Caco-2 (cell line): Measurements from ENCODE around the gene MAD1L1. TPM values are rescaled to one million over a fixed set of nuclear protein-coding genes. Genes with fewer than 3 reads are reported as not detected.

ENCODE experiments used
- BruUV-seq: library from RNA; stranded (reverse); fragments of 400-500 nt; replicated peaks from 2 replicates; lab custom pipeline; 2021; lab: Mats Ljungman, UMichigan
- CTCF ChIA-PET: fragments of 300-600 bp; sonication (Branson Sonifier 250); formaldehyde crosslinking; loops from one replicate; lab custom pipeline; 2022; ENCODE audit warnings: antibody characterized with exemption; lab: Charles Lee
- POLR2A ChIA-PET: fragments of 300-600 bp; sonication (Branson Sonifier 250); formaldehyde crosslinking; loops from one replicate; lab custom pipeline; 2022; ENCODE audit warnings: antibody characterized with exemption; lab: Charles Lee
- DNase-seq, 2 experiments: peaks; one replicate each; pipeline versions ENCODE4 v3.0.0 to v3.0.0-alpha.2; 2020 to 2022
- H3K27me3 ChIP-seq: replicated peaks from 2 replicates; pipeline ENCODE4 v1.6.0; 2011; ENCODE audit warnings: low read length; ENCODE audit not compliant: control insufficient read depth, insufficient read depth
- H3K36me3 ChIP-seq: 2 replicates; pipeline ENCODE4 v1.5.1; 2011; ENCODE audit warnings: low read length; ENCODE audit not compliant: control insufficient read depth, insufficient read depth
- H3K4me1 ChIP-seq: fragments of 250-450 bp; sonication (Bioruptor Pico); 2 replicates; pipeline ENCODE4 v1.5.1; 2020; ENCODE audit warnings: mild to moderate bottlenecking
- H3K4me3 ChIP-seq: 2 replicates; pipeline ENCODE4 v1.5.1; 2011; ENCODE audit warnings: low read depth, mild to moderate bottlenecking, control low read depth, low read length
- H3K9me3 ChIP-seq: fragments of 250-450 bp; sonication (Bioruptor Pico); 2 replicates; pipeline ENCODE4 v1.5.1; 2020; ENCODE audit warnings: mild to moderate bottlenecking, moderate library complexity
- H3K27ac Mint-ChIP-seq: one replicate; pipeline ENCODE4 v1.8.0; 2022; ENCODE audit warnings: mixed read lengths; ENCODE audit not compliant: unreplicated experiment
- H3K27me3 Mint-ChIP-seq: one replicate; pipeline ENCODE4 v1.8.0; 2022; ENCODE audit warnings: mixed read lengths; ENCODE audit not compliant: insufficient read depth, unreplicated experiment
- H3K36me3 Mint-ChIP-seq: one replicate; pipeline ENCODE4 v1.8.0; 2022; ENCODE audit warnings: mild to moderate bottlenecking, mixed read lengths; ENCODE audit not compliant: insufficient read depth, unreplicated experiment
- H3K4me1 Mint-ChIP-seq: one replicate; pipeline ENCODE4 v1.8.0; 2022; ENCODE audit warnings: low read depth, mixed read lengths; ENCODE audit not compliant: unreplicated experiment
- H3K4me3 Mint-ChIP-seq: one replicate; pipeline ENCODE4 v1.8.0; 2022; ENCODE audit warnings: mild to moderate bottlenecking, moderate library complexity, mixed read lengths; ENCODE audit not compliant: unreplicated experiment
- H3K9me3 Mint-ChIP-seq: one replicate; pipeline ENCODE4 v1.8.0; 2022; ENCODE audit warnings: mixed read lengths; ENCODE audit not compliant: unreplicated experiment
- intact Hi-C: fragments of 100-400 bp; cut with micrococcal nuclease; formaldehyde crosslinking; loops from one replicate; pipeline ENCODE4 v1.10.0; 2022; ENCODE audit not compliant: unreplicated experiment
- total RNA-seq: library from RNA; stranded (reverse); gene quantifications from 2 replicates; pipeline ENCODE4 v1.2.3, GENCODE V29; 2022
- TF ChIP-seq, protein P1 (sequence below), 2 experiments: fragments of 200-600 bp in 1 of 2; IDR thresholded peaks; 1 replicate in 1 of 2; 2 replicates in 1 of 2; pipeline versions ENCODE4 v1.5.1 to v1.8.0; 2011 to 2022; ENCODE audit warnings: antibody characterized with exemption in 1 of 2, control low read depth in 1 of 2, inconsistent platforms in 1 of 2, low read depth in 1 of 2, low read length in 1 of 2, mild to moderate bottlenecking in 1 of 2, moderate library complexity in 1 of 2; ENCODE audit not compliant: insufficient read depth in 1 of 2, severe bottlenecking in 1 of 2, unreplicated experiment in 1 of 2

Gene MAD1L1
- total RNA-seq, 1 experiment from 2014 or later = 58.6 TPM

DNA sequence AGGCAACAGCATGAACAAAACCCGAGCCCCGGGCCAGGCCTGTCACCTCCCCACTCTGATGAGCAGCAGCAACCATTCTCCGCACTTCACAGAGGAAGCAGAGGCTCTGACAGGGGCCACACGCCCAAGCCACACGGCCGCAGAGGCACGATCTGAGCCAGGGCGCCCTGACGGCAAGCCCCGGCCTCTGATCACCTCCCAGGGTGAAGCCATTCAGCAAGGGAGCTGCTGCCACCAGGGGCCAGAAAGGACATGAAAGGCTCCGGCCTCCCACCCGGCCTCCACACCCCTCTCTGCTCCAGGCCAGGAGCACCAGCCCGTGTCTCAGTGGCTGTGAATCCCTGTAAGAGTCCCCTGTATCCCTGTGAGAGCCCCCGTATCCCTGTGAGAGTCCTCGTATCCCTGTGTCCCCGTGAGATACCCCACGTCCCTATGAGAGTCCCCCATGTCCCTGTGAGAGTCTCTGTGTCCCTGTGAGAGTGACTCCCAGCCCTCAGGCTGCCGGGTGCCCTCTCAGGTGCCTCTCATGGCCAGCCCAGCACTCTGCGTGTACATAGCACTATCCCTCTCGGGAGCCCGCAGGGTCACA, 187.8 kb downstream of the MAD1L1 start:
- CTCF ChIA-PET = no interaction called here
- H3K4me3 ChIP-seq = no peak overlapping the region
- H3K27me3 ChIP-seq = no peaks in the 10 kb centered on the region
- peaks cover 1% of the 10 kb centered on the region; the same call in 1 of the 2 replicates for H3K36me3 ChIP-seq
- no peaks in the 10 kb centered on the region for H3K27me3 Mint-ChIP-seq
- H3K9me3 ChIP-seq = no peaks in the 10 kb centered on the region
- intact Hi-C loops = no loop called here
- H3K4me3 Mint-ChIP-seq = no peak overlapping the region
- no peaks in the 10 kb centered on the region for H3K4me1 ChIP-seq
- H3K9me3 Mint-ChIP-seq = no peaks in the 10 kb centered on the region
- no peak overlapping the region for H3K27ac Mint-ChIP-seq
- peak in 1 of 2 experiments; percentile 21 for DNase-seq
- peaks cover 44% of the 10 kb centered on the region for H3K36me3 Mint-ChIP-seq
- peaks cover 14% of the 10 kb centered on the region for H3K4me1 Mint-ChIP-seq
- BruUV-seq = no TSS peak
- POLR2A ChIA-PET = no interaction called here
- TF ChIP-seq, protein P1, sequence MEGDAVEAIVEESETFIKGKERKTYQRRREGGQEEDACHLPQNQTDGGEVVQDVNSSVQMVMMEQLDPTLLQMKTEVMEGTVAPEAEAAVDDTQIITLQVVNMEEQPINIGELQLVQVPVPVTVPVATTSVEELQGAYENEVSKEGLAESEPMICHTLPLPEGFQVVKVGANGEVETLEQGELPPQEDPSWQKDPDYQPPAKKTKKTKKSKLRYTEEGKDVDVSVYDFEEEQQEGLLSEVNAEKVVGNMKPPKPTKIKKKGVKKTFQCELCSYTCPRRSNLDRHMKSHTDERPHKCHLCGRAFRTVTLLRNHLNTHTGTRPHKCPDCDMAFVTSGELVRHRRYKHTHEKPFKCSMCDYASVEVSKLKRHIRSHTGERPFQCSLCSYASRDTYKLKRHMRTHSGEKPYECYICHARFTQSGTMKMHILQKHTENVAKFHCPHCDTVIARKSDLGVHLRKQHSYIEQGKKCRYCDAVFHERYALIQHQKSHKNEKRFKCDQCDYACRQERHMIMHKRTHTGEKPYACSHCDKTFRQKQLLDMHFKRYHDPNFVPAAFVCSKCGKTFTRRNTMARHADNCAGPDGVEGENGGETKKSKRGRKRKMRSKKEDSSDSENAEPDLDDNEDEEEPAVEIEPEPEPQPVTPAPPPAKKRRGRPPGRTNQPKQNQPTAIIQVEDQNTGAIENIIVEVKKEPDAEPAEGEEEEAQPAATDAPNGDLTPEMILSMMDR (IDR thresholded peaks at IDR 0.05; ENCODE audit: insufficient read depth in 1 of 2, low read depth in 1 of 2, low read length in 1 of 2, severe bottlenecking in 1 of 2, unreplicated experiment in 1 of 2) = no peak

DNA sequence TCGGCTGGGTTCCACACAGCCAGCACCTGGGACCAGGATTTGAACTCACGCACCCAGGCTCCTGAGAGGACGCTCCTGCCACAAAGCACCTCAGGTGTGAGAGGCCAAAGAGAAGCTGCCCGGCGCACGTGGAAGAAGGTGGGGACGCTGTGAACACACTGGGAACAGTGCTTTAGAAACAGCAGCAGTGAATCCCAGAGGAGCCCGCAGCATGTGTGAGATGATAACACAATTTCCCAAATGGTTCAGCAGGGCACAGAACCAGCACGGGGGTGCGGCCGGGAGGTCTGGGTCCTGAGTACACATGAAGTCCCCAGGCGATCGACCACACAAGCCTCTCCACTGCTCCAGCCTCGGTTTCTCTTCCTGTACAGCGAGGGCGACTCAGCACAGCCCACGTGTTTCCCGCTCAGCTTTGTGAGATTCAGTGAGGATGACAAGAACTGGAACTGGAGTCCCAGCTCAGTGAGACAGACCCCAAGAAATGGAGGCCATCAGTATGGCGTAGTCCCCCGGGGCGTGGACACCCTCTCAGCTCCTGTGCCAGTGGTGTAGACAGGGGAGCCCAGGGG, 188.3 kb downstream of the MAD1L1 start:
- no peaks in the 10 kb centered on the region for H3K9me3 Mint-ChIP-seq
- peaks cover 1% of the 10 kb centered on the region; the same call in 1 of the 2 replicates for H3K36me3 ChIP-seq
- H3K4me3 ChIP-seq = no peak overlapping the region
- H3K27ac Mint-ChIP-seq = peak overlapping the region; percentile 28
- no peaks in the 10 kb centered on the region for H3K27me3 ChIP-seq
- DNase-seq = peak in 1 of 2 experiments; percentile 30
- H3K36me3 Mint-ChIP-seq = peaks cover 44% of the 10 kb centered on the region
- intact Hi-C loops = no loop called here
- TF ChIP-seq, protein P1 (IDR thresholded peaks at IDR 0.05; ENCODE audit: insufficient read depth in 1 of 2, low read depth in 1 of 2, low read length in 1 of 2, severe bottlenecking in 1 of 2, unreplicated experiment in 1 of 2) = no peak
- peaks cover 3% of the 10 kb centered on the region; the same call in 1 of the 2 replicates for H3K4me1 ChIP-seq
- peaks cover 20% of the 10 kb centered on the region for H3K4me1 Mint-ChIP-seq
- POLR2A ChIA-PET = no interaction called here
- no TSS peak for BruUV-seq
- CTCF ChIA-PET = no interaction called here
- no peaks in the 10 kb centered on the region for H3K27me3 Mint-ChIP-seq
- no peaks in the 10 kb centered on the region for H3K9me3 ChIP-seq
- H3K4me3 Mint-ChIP-seq = no peak overlapping the region

- no TSS peak for BruUV-seq
- H3K9me3 Mint-ChIP-seq = no peaks in the 10 kb centered on the region
- no peak overlapping the region for H3K4me3 Mint-ChIP-seq
- no peaks in the 10 kb centered on the region for H3K27me3 ChIP-seq
- peaks cover 21% of the 10 kb centered on the region for H3K4me1 Mint-ChIP-seq
- no peaks in the 10 kb centered on the region for H3K27me3 Mint-ChIP-seq
- H3K27ac Mint-ChIP-seq = peak overlapping the region; percentile 28
- CTCF ChIA-PET = no interaction called here
- peak in 1 of 2 experiments; percentile 21 for DNase-seq
- no peaks in the 10 kb centered on the region for H3K9me3 ChIP-seq
- POLR2A ChIA-PET = no interaction called here
- intact Hi-C loops = no loop called here
- H3K36me3 ChIP-seq = peaks cover 1% of the 10 kb centered on the region; the same call in 1 of the 2 replicates
- peaks cover 35% of the 10 kb centered on the region for H3K36me3 Mint-ChIP-seq
- TF ChIP-seq, protein P1 (IDR thresholded peaks at IDR 0.05; ENCODE audit: insufficient read depth in 1 of 2, low read depth in 1 of 2, low read length in 1 of 2, severe bottlenecking in 1 of 2, unreplicated experiment in 1 of 2) = no peak
- peaks cover 3% of the 10 kb centered on the region; the same call in 1 of the 2 replicates for H3K4me1 ChIP-seq
- no peak overlapping the region for H3K4me3 ChIP-seq
These were observed 189.3 kb downstream of the MAD1L1 start for GRCh38 chr7:2043316-2044039.
